SK-N-SH (cell line): ENCODE results near the gene RBM20. TPM values are rescaled to one million over a fixed set of nuclear protein-coding genes. Genes with fewer than 3 reads are reported as not detected.

Source experiments
- CTCF ChIA-PET: fragments of 300-600, 350-600 bp; formaldehyde crosslinking; extraction: SDS; loops from one replicate; lab custom pipeline; 2021; lab: Yijun Ruan, JAX
- POLR2A ChIA-PET: fragments of 350-600 bp; sonication (Branson Sonifier 250); formaldehyde crosslinking; extraction: SDS; loops from one replicate; lab custom pipeline; 2020; ENCODE audit warnings: antibody characterized with exemption, inconsistent platforms; lab: Yijun Ruan, JAX
- DNase-seq: peaks from one replicate; pipeline ENCODE4 v3.0.0; 2012
- H2AFZ ChIP-seq: fragments of 200-600 bp; sonication (generic); 2 replicates; pipeline ENCODE4 v1.8.1; 2016; ENCODE audit warnings: antibody characterized with exemption, mild to moderate bottlenecking, low read depth
- H3F3A ChIP-seq: fragments of 200-600 bp; sonication (generic); replicated peaks from 2 replicates; pipeline ENCODE3; 2016; ENCODE audit warnings: antibody characterized with exemption, mild to moderate bottlenecking; ENCODE audit not compliant: insufficient read depth
- H3K27ac ChIP-seq, 2 experiments: fragments of 200-500 bp in 1 of 2; fragments of 200-600 bp in 1 of 2; sonication (Bioruptor generic) in 1 of 2; sonication (generic), shearing (Covaris generic) in 1 of 2; 2 replicates each; pipeline versions ENCODE4 v1.5.1 to v1.6.1; 2014 to 2016; ENCODE audit warnings: low read depth in 2 of 2, inconsistent platforms in 1 of 2, low read length in 1 of 2, mild to moderate bottlenecking in 1 of 2, mixed read lengths in 1 of 2
- H3K27me3 ChIP-seq: fragments of 200-600 bp; sonication (generic), shearing (Covaris generic); 2 replicates; pipeline ENCODE4 v1.6.1; 2016; ENCODE audit warnings: mixed run types; ENCODE audit not compliant: insufficient read depth
- H3K36me3 ChIP-seq, 2 experiments: fragments of 200-500 bp in 1 of 2; fragments of 200-600 bp in 1 of 2; sonication (Bioruptor generic) in 1 of 2; sonication (generic) in 1 of 2; replicated peaks in 1 of 2; 2 replicates each; pipeline versions ENCODE3 to v1.5.1; 2014 to 2016; ENCODE audit warnings: low read length in 1 of 2, mild to moderate bottlenecking in 1 of 2; ENCODE audit not compliant: insufficient read depth in 2 of 2, control insufficient read depth in 1 of 2
- H3K4me1 ChIP-seq, 2 experiments: fragments of 200-500 bp in 1 of 2; fragments of 200-600 bp in 1 of 2; sonication (Bioruptor generic) in 1 of 2; sonication (generic), shearing (Covaris generic) in 1 of 2; 2 replicates each; pipeline versions ENCODE4 v1.5.1 to v1.6.1; 2014 to 2016; ENCODE audit warnings: low read depth in 1 of 2, low read length in 1 of 2, mixed run types in 1 of 2; ENCODE audit not compliant: insufficient read depth in 2 of 2, control insufficient read depth in 1 of 2
- H3K4me2 ChIP-seq: fragments of 200-600 bp; sonication (generic), shearing (Covaris generic); 2 replicates; pipeline ENCODE4 v1.6.1; 2017; ENCODE audit warnings: mixed run types
- H3K4me3 ChIP-seq, 2 experiments: fragments of 200-500 bp in 1 of 2; fragments of 200-600 bp in 1 of 2; sonication (Bioruptor generic) in 1 of 2; sonication (generic), shearing (Covaris generic) in 1 of 2; 2 replicates each; pipeline versions ENCODE4 v1.5.1 to v1.8.1; 2014 to 2016; ENCODE audit warnings: low read depth in 2 of 2, inconsistent platforms in 1 of 2, low read length in 1 of 2, mild to moderate bottlenecking in 1 of 2, mixed read lengths in 1 of 2, moderate library complexity in 1 of 2
- H3K79me2 ChIP-seq: fragments of 200-600 bp; sonication (generic); 2 replicates; pipeline ENCODE4 v1.8.1; 2017; ENCODE audit warnings: mild to moderate bottlenecking; ENCODE audit not compliant: insufficient read depth
- H3K9ac ChIP-seq: fragments of 200-600 bp; sonication (generic); 2 replicates; pipeline ENCODE4 v1.6.1; 2017; ENCODE audit warnings: mixed run types
- H3K9me2 ChIP-seq: fragments of 200-600 bp; sonication (generic); 2 replicates; pipeline ENCODE4 v1.6.1; 2017; ENCODE audit warnings: mixed run types
- H3K9me3 ChIP-seq: fragments of 200-600 bp; sonication (generic); 2 replicates; pipeline ENCODE4 v1.6.1; 2017; ENCODE audit warnings: mixed run types, mild to moderate bottlenecking, moderate library complexity
- H4K20me1 ChIP-seq: fragments of 200-600 bp; sonication (generic); 2 replicates; pipeline ENCODE4 v1.6.1; 2017; ENCODE audit warnings: mild to moderate bottlenecking, mixed run types; ENCODE audit not compliant: insufficient read depth
- FOSL2 ChIP-seq: IDR thresholded peaks from 2 replicates; pipeline ENCODE4 v1.4.0; 2012; ENCODE audit warnings: low read depth, mild to moderate bottlenecking, moderate library complexity, borderline replicate concordance
- FOXJ3 ChIP-seq: sonication (generic); formaldehyde crosslinking; IDR thresholded peaks from 2 replicates; pipeline ENCODE4 v1.5.1; 2020; ENCODE audit warnings: mild to moderate bottlenecking, missing genetic modification reagents
- FOXM1 ChIP-seq: IDR thresholded peaks from 2 replicates; pipeline ENCODE4 v1.4.0; 2012; ENCODE audit warnings: low read depth, mild to moderate bottlenecking
- GABPA ChIP-seq: IDR thresholded peaks from 2 replicates; pipeline ENCODE4 v1.4.0; 2012; ENCODE audit warnings: low read depth, mild to moderate bottlenecking
- NFIC ChIP-seq: IDR thresholded peaks from 2 replicates; pipeline ENCODE4 v1.4.0; 2012; ENCODE audit warnings: borderline replicate concordance
- POLR2AphosphoS5 ChIP-seq: IDR thresholded peaks from 2 replicates; pipeline ENCODE4 v1.6.1; 2012; ENCODE audit warnings: low read depth, low read length
- RAD21 ChIP-seq: IDR thresholded peaks from 2 replicates; pipeline ENCODE4 v1.6.1; 2012; ENCODE audit warnings: mild to moderate bottlenecking, low read length
- RCOR1 ChIP-seq: fragments of 150-350 bp; IDR thresholded peaks from 2 replicates; pipeline ENCODE4 v1.6.1; 2017; ENCODE audit warnings: antibody characterized with exemption, low read length
- TEAD4 ChIP-seq: IDR thresholded peaks from 2 replicates; pipeline ENCODE4 v1.4.0; 2012; ENCODE audit warnings: mild to moderate bottlenecking, borderline replicate concordance; ENCODE audit not compliant: insufficient read depth
- WGBS: methylation state at CpG from one replicate; pipeline ENCODE4 v1.1.6; 2017; ENCODE audit warnings: low lambda C conversion rate; 5-methylcytosine and 5-hydroxymethylcytosine counted together
- polyA plus RNA-seq, 3 experiments: library from polyadenylated mRNA; depleted of rRNA; stranded (reverse); fragments of >200 nt; gene quantifications; 2 replicates each; pipeline ENCODE4 v1.2.3, GENCODE V29; 2012
- TF ChIP-seq, protein P1 (sequence below): IDR thresholded peaks from 2 replicates; pipeline ENCODE4 v1.4.0; 2012; ENCODE audit warnings: low read depth, borderline replicate concordance
- TF ChIP-seq, protein P2 (sequence below): fragments of 150-350 bp; IDR thresholded peaks from 2 replicates; pipeline ENCODE4 v1.6.1; 2017; ENCODE audit warnings: antibody characterized with exemption, low read length, low read depth, borderline replicate concordance
- TF ChIP-seq, protein P3 (sequence below): IDR thresholded peaks from 2 replicates; pipeline ENCODE4 v1.6.1; 2012; ENCODE audit warnings: mild to moderate bottlenecking, low read depth, low read length, moderate library complexity
- TF ChIP-seq, protein P4 (sequence below): IDR thresholded peaks from 2 replicates; pipeline ENCODE4 v1.4.0; 2012; ENCODE audit warnings: low read depth, borderline replicate concordance
- TF ChIP-seq, protein P5 (sequence below): fragments of 150-350 bp; IDR thresholded peaks from 2 replicates; pipeline ENCODE4 v1.6.1; 2016; ENCODE audit warnings: mild to moderate bottlenecking, low read depth, low read length

The RBM20 gene
- polyA plus RNA-seq, 1 of the 3 experiments (the other 2 are of a cell fraction), result 0.64 TPM

DNA sequence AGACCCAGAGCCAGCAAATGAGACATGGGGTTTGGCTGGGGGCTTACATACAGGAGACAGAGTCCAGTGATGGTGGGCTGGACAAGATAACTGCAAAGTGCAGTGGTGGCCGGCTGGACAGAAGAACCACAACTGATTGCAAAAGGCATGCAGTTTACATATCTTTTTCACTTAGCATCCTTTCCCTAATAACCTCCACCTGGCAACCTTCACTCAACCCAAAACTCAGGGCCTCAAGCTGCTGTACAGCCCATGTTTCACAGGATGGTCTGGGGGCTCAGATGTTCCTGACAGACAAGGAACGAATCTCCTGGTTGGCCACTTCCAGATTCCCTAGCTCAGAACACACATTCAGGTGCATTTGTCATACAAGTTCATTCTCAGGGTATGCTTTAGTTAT lies 219.8 kb downstream of the RBM20 start:
- H3K4me1 ChIP-seq, result peaks cover 0 to 33% of the 10 kb centered on the region in 2 experiments; a peak in 2 of 4 replicates
- 82% methylated on average over 2 of the region's 2 CpGs for WGBS

More for the DNA sequence above, 219.8 kb downstream of the RBM20 start:
- H3K27me3 ChIP-seq, result no peaks in the 10 kb centered on the region
- TF ChIP-seq, protein P1, sequence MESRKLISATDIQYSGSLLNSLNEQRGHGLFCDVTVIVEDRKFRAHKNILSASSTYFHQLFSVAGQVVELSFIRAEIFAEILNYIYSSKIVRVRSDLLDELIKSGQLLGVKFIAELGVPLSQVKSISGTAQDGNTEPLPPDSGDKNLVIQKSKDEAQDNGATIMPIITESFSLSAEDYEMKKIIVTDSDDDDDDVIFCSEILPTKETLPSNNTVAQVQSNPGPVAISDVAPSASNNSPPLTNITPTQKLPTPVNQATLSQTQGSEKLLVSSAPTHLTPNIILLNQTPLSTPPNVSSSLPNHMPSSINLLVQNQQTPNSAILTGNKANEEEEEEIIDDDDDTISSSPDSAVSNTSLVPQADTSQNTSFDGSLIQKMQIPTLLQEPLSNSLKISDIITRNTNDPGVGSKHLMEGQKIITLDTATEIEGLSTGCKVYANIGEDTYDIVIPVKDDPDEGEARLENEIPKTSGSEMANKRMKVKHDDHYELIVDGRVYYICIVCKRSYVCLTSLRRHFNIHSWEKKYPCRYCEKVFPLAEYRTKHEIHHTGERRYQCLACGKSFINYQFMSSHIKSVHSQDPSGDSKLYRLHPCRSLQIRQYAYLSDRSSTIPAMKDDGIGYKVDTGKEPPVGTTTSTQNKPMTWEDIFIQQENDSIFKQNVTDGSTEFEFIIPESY, result no peak
- TF ChIP-seq FOSL2, result no peak
- no peak for TF ChIP-seq RCOR1
- TF ChIP-seq, protein P2, sequence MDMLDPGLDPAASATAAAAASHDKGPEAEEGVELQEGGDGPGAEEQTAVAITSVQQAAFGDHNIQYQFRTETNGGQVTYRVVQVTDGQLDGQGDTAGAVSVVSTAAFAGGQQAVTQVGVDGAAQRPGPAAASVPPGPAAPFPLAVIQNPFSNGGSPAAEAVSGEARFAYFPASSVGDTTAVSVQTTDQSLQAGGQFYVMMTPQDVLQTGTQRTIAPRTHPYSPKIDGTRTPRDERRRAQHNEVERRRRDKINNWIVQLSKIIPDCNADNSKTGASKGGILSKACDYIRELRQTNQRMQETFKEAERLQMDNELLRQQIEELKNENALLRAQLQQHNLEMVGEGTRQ, result no peak
- TF ChIP-seq, protein P3, sequence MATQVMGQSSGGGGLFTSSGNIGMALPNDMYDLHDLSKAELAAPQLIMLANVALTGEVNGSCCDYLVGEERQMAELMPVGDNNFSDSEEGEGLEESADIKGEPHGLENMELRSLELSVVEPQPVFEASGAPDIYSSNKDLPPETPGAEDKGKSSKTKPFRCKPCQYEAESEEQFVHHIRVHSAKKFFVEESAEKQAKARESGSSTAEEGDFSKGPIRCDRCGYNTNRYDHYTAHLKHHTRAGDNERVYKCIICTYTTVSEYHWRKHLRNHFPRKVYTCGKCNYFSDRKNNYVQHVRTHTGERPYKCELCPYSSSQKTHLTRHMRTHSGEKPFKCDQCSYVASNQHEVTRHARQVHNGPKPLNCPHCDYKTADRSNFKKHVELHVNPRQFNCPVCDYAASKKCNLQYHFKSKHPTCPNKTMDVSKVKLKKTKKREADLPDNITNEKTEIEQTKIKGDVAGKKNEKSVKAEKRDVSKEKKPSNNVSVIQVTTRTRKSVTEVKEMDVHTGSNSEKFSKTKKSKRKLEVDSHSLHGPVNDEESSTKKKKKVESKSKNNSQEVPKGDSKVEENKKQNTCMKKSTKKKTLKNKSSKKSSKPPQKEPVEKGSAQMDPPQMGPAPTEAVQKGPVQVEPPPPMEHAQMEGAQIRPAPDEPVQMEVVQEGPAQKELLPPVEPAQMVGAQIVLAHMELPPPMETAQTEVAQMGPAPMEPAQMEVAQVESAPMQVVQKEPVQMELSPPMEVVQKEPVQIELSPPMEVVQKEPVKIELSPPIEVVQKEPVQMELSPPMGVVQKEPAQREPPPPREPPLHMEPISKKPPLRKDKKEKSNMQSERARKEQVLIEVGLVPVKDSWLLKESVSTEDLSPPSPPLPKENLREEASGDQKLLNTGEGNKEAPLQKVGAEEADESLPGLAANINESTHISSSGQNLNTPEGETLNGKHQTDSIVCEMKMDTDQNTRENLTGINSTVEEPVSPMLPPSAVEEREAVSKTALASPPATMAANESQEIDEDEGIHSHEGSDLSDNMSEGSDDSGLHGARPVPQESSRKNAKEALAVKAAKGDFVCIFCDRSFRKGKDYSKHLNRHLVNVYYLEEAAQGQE, result no peak
- TF ChIP-seq NFIC, result no peak
- TF ChIP-seq, protein P4, sequence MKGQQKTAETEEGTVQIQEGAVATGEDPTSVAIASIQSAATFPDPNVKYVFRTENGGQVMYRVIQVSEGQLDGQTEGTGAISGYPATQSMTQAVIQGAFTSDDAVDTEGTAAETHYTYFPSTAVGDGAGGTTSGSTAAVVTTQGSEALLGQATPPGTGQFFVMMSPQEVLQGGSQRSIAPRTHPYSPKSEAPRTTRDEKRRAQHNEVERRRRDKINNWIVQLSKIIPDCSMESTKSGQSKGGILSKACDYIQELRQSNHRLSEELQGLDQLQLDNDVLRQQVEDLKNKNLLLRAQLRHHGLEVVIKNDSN, result no peak
- TF ChIP-seq FOXM1, result no peak
- no peak for TF ChIP-seq TEAD4
- TF ChIP-seq, protein P5, sequence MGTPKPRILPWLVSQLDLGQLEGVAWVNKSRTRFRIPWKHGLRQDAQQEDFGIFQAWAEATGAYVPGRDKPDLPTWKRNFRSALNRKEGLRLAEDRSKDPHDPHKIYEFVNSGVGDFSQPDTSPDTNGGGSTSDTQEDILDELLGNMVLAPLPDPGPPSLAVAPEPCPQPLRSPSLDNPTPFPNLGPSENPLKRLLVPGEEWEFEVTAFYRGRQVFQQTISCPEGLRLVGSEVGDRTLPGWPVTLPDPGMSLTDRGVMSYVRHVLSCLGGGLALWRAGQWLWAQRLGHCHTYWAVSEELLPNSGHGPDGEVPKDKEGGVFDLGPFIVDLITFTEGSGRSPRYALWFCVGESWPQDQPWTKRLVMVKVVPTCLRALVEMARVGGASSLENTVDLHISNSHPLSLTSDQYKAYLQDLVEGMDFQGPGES, result no peak
- TF ChIP-seq FOXJ3 (CRISPR knock-in tag), result no peak
- TF ChIP-seq POLR2AphosphoS5, result no peak
- no peak for TF ChIP-seq GABPA
- TF ChIP-seq RAD21, result no peak
- no peak for DNase-seq
- H3K79me2 ChIP-seq, result no peaks in the 10 kb centered on the region
- H3K4me2 ChIP-seq, result no peak overlapping the region
- no peaks in the 10 kb centered on the region for H4K20me1 ChIP-seq
- H3F3A ChIP-seq, result no peaks in the 10 kb centered on the region
- H3K36me3 ChIP-seq, result no peaks in the 10 kb centered on the region
- no peaks in the 10 kb centered on the region for H3K9me2 ChIP-seq
- no peak overlapping the region for H3K9ac ChIP-seq
- no peak overlapping the region for H3K27ac ChIP-seq
- ChIA-PET POLR2A (no interaction called here), CTCF (interaction anchor here (1.3 kb wide), 1 partner anchor 118 kb away, joined by 4 read pairs; no protein-coding TSS in a partner anchor)
- no peak overlapping the region for H3K4me3 ChIP-seq
- H3K9me3 ChIP-seq, result no peaks in the 10 kb centered on the region
- H2AFZ ChIP-seq, result no peak overlapping the region
